ENCODE measurements around the gene INHA.

The INHA gene

GRCh38 chr2:219613461-219614070, 41.5 kb downstream of the INHA start:
- TF ChIP-seq CTCF (IDR thresholded peaks at IDR 0.05; ENCODE audit: insufficient read depth, low read length, missing control alignments) = no peak
- no peak overlapping the region for H3K4me3 ChIP-seq (ENCODE audit: low read depth, low read length)
- CTCF ChIA-PET = interaction anchor here (1.6 kb wide), 1 partner anchor 29 kb away, joined by 4 read pairs; no protein-coding TSS in a partner anchor
- DNase-seq (ENCODE audit: low read depth, low spot score) = no peak
- POLR2A ChIA-PET = no interaction called here

GRCh38 chr2:219614076-219614860, 42.2 kb downstream of the INHA start:
- H3K4me3 ChIP-seq (ENCODE audit: low read depth, low read length) = no peak overlapping the region
- no peak for DNase-seq (ENCODE audit: low read depth, low spot score)
- no peak for TF ChIP-seq CTCF (IDR thresholded peaks at IDR 0.05; ENCODE audit: insufficient read depth, low read length, missing control alignments)
- ChIA-PET POLR2A (no interaction called here), CTCF (interaction anchor here (0.8 to 2.2 kb wide), 4 partner anchors 27 to 84 kb away, joined by 3 to 7 read pairs (median 4); no protein-coding TSS in a partner anchor)

GRCh38 chr2:219615036-219615435, 42.9 kb downstream of the INHA start:
- POLR2A ChIA-PET = no interaction called here
- no peak overlapping the region for H3K4me3 ChIP-seq (ENCODE audit: low read depth, low read length)
- TF ChIP-seq CTCF (IDR thresholded peaks at IDR 0.05; ENCODE audit: insufficient read depth, low read length, missing control alignments) = no peak
- CTCF ChIA-PET = interaction anchor here (0.8 to 2.2 kb wide), 6 partner anchors 26 to 85 kb away, joined by 3 to 7 read pairs (median 3); no protein-coding TSS in a partner anchor
- no peak for DNase-seq (ENCODE audit: low read depth, low spot score)

- no peak for DNase-seq (ENCODE audit: low read depth, low spot score)
- POLR2A ChIA-PET = no interaction called here
- H3K4me3 ChIP-seq (ENCODE audit: low read depth, low read length) = no peak overlapping the region
- CTCF ChIA-PET = interaction anchor here (1.0 to 2.2 kb wide), 4 partner anchors 27 to 86 kb away, joined by 3 to 7 read pairs (median 4); no protein-coding TSS in a partner anchor
- TF ChIP-seq CTCF (IDR thresholded peaks at IDR 0.05; ENCODE audit: insufficient read depth, low read length, missing control alignments) = no peak
These were observed 43.8 kb downstream of the INHA start for GRCh38 chr2:219615894-219616293.

GRCh38 chr2:219616550-219616949, 44.4 kb downstream of the INHA start:
- no peak for DNase-seq (ENCODE audit: low read depth, low spot score)
- ChIA-PET POLR2A (no interaction called here), CTCF (interaction anchor here (1.1 to 2.2 kb wide), 2 partner anchors 26 to 86 kb away, joined by 7 read pairs; no protein-coding TSS in a partner anchor)
- TF ChIP-seq CTCF (IDR thresholded peaks at IDR 0.05; ENCODE audit: insufficient read depth, low read length, missing control alignments) = no peak
- no peak overlapping the region for H3K4me3 ChIP-seq (ENCODE audit: low read depth, low read length)

- no peak for TF ChIP-seq CTCF (IDR thresholded peaks at IDR 0.05; ENCODE audit: insufficient read depth, low read length, missing control alignments)
- ChIA-PET POLR2A (no interaction called here), CTCF (interaction anchor here (1.2 to 3.1 kb wide), 4 partner anchors 16 to 89 kb away, joined by 3 to 19 read pairs (median 6); no protein-coding TSS in a partner anchor)
- no peak for DNase-seq (ENCODE audit: low read depth, low spot score)
- H3K4me3 ChIP-seq (ENCODE audit: low read depth, low read length) = no peak overlapping the region
These were observed 46.6 kb downstream of the INHA start for GRCh38 chr2:219618733-219619122.
